WTC11 (cell line): ENCODE results near the gene CCER1. TPM values are rescaled to one million over a fixed set of nuclear protein-coding genes. Genes with fewer than 3 reads are reported as not detected.

Experiments used
- ATAC-seq: fragments of 200-7000 bp; cut with Tn5 transposase; 2 replicates; pipeline ENCODE4 v1.10.0; 2021; ENCODE audit warnings: mild to moderate bottlenecking, moderate library complexity
- CTCF ChIA-PET: fragments of 300-600 bp; sonication (Branson Sonifier 250); formaldehyde crosslinking; loops from one replicate; lab custom pipeline; 2021; ENCODE audit warnings: antibody characterized with exemption; lab: Charles Lee
- POLR2A ChIA-PET: fragments of 350-600 bp; sonication (Branson Sonifier 250); formaldehyde crosslinking; loops from one replicate; lab custom pipeline; 2021; ENCODE audit warnings: antibody characterized with exemption; lab: Charles Lee
- DNase-seq: peaks from one replicate; pipeline ENCODE4 v3.0.0; 2021; ENCODE audit warnings: low spot score
- H3K27ac Mint-ChIP-seq: 2 replicates; pipeline ENCODE4 v1.8.0; 2021; ENCODE audit warnings: mixed read lengths
- H3K27me3 Mint-ChIP-seq: 2 replicates; pipeline ENCODE4 v1.8.0; 2021; ENCODE audit warnings: low read depth, mild to moderate bottlenecking, moderate library complexity, mixed read lengths
- H3K36me3 Mint-ChIP-seq: 2 replicates; pipeline ENCODE4 v1.8.0; 2021; ENCODE audit warnings: mixed read lengths
- H3K4me1 Mint-ChIP-seq: 2 replicates; pipeline ENCODE4 v1.8.0; 2022; ENCODE audit warnings: mixed read lengths
- H3K4me3 Mint-ChIP-seq: 2 replicates; pipeline ENCODE4 v1.8.0; 2021; ENCODE audit warnings: mild to moderate bottlenecking, moderate library complexity, mixed read lengths
- H3K9me3 Mint-ChIP-seq: 2 replicates; pipeline ENCODE4 v1.8.0; 2021; ENCODE audit warnings: mixed read lengths
- ATF1 ChIP-seq: sonication (generic); formaldehyde crosslinking; IDR thresholded peaks from 2 replicates; pipeline ENCODE4 v1.8.1; 2023; ENCODE audit warnings: mild to moderate bottlenecking, moderate library complexity, missing genetic modification reagents
- CREB1 ChIP-seq: sonication (generic); formaldehyde crosslinking; IDR thresholded peaks from 2 replicates; pipeline ENCODE4 v1.8.0; 2023; ENCODE audit warnings: mild to moderate bottlenecking, missing genetic modification reagents
- ERG ChIP-seq: fragments of 250-450 bp; sonication (Bioruptor Pico); IDR thresholded peaks from 2 replicates; pipeline ENCODE4 v1.8.0; 2021; ENCODE audit warnings: mild to moderate bottlenecking
- ESRRA ChIP-seq: sonication (generic); formaldehyde crosslinking; IDR thresholded peaks from 2 replicates; pipeline ENCODE4 v1.8.1; 2022; ENCODE audit warnings: mild to moderate bottlenecking, missing genetic modification reagents, borderline replicate concordance
- IRF1 ChIP-seq: sonication (generic); formaldehyde crosslinking; IDR thresholded peaks from 2 replicates; pipeline ENCODE4 v1.8.0; 2023; ENCODE audit warnings: missing genetic modification reagents
- KAT7 ChIP-seq: sonication (generic); formaldehyde crosslinking; IDR thresholded peaks from 2 replicates; pipeline ENCODE4 v1.8.1; 2023; ENCODE audit warnings: missing genetic modification reagents, mild to moderate bottlenecking, borderline replicate concordance
- MYBL2 ChIP-seq: sonication (generic); formaldehyde crosslinking; IDR thresholded peaks from 2 replicates; pipeline ENCODE4 v1.8.1; 2023; ENCODE audit warnings: mild to moderate bottlenecking, moderate library complexity, missing genetic modification reagents
- PRDM15 ChIP-seq: sonication (generic); formaldehyde crosslinking; IDR thresholded peaks from 2 replicates; pipeline ENCODE4 v1.8.0; 2022; ENCODE audit warnings: missing genetic modification reagents
- RELA ChIP-seq: sonication (generic); formaldehyde crosslinking; IDR thresholded peaks from 2 replicates; pipeline ENCODE4 v1.8.1; 2022; ENCODE audit warnings: missing genetic modification reagents, mild to moderate bottlenecking, borderline replicate concordance
- ZNF121 ChIP-seq: sonication (generic); formaldehyde crosslinking; IDR thresholded peaks from 2 replicates; pipeline ENCODE4 v1.8.0; 2023; ENCODE audit warnings: missing genetic modification reagents
- ZNF138 ChIP-seq: sonication (generic); formaldehyde crosslinking; conservative IDR thresholded peaks from 2 replicates; pipeline ENCODE4 v1.8.1; 2022; ENCODE audit warnings: mild to moderate bottlenecking, moderate library complexity, missing genetic modification reagents
- ZNF532 ChIP-seq: fragments of 250-450 bp; sonication (Bioruptor Pico); IDR thresholded peaks from 2 replicates; pipeline ENCODE4 v1.9.0; 2021; ENCODE audit warnings: mild to moderate bottlenecking, borderline replicate concordance
- total RNA-seq: library from RNA; stranded (reverse); gene quantifications from 3 replicates; pipeline ENCODE4 v1.2.3, GENCODE V29; 2021
- TF ChIP-seq, protein P1 (sequence below): fragments of 250-450 bp; sonication (Bioruptor Pico); conservative IDR thresholded peaks from 2 replicates; pipeline ENCODE4 v1.9.0; 2021; ENCODE audit warnings: mild to moderate bottlenecking
- TF ChIP-seq, protein P2 (sequence below): sonication (generic); formaldehyde crosslinking; IDR thresholded peaks from 2 replicates; pipeline ENCODE4 v1.8.1; 2022; ENCODE audit warnings: mild to moderate bottlenecking, missing genetic modification reagents, moderate library complexity, borderline replicate concordance
- TF ChIP-seq, protein P3 (sequence below): fragments of 250-450 bp; sonication (Bioruptor Pico); IDR thresholded peaks from 2 replicates; pipeline ENCODE4 v1.9.0; 2021; ENCODE audit warnings: mild to moderate bottlenecking
- TF ChIP-seq, protein P4 (sequence below): fragments of 200-600 bp; IDR thresholded peaks from 2 replicates; pipeline ENCODE4 v1.8.0; 2022; ENCODE audit warnings: antibody characterized with exemption

CCER1 gene
- total RNA-seq, 1 experiment from 2014 or later = not detected

DNA sequence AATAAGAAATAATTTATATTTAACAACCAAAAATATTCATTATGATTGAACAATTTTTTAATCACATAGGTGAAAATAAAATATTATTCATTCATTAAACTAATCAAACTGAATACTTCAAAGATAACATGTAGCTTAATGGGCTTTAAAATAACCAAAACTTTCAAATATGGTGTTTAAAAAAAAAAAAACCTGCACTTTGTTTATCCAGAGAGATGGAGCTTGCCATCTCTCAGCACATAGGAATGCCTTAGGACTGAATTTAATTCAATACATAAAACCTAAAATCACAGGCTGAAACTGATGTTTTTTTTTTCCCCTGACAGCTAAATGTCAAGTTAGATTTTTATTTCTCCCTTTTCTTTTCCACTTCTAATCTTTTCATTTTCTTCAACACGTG lies 14.4 kb upstream of the CCER1 start:
- CTCF ChIA-PET = interaction anchor here (1.2 to 2.7 kb wide), 3 partner anchors 10 to 357 kb away, joined by 7 to 11 read pairs (median 10); no protein-coding TSS in a partner anchor
- peaks cover 9% of the 10 kb centered on the region for H3K4me1 Mint-ChIP-seq

GRCh38 chr12:90965204-90965603 lies 10.2 kb upstream of the CCER1 start:
- no peak overlapping the region for H3K27ac Mint-ChIP-seq
- no peaks in the 10 kb centered on the region for H3K36me3 Mint-ChIP-seq
- ATAC-seq = no peak
- H3K27me3 Mint-ChIP-seq = no peaks in the 10 kb centered on the region
- no peak for DNase-seq
- ChIA-PET POLR2A (no interaction called here), CTCF (no interaction called here)
- no peak overlapping the region for H3K4me3 Mint-ChIP-seq
- peaks cover 5% of the 10 kb centered on the region; the same call in 1 of the 2 replicates for H3K4me1 Mint-ChIP-seq
- no peaks in the 10 kb centered on the region for H3K9me3 Mint-ChIP-seq
- TF ChIP-seq, protein P1, sequence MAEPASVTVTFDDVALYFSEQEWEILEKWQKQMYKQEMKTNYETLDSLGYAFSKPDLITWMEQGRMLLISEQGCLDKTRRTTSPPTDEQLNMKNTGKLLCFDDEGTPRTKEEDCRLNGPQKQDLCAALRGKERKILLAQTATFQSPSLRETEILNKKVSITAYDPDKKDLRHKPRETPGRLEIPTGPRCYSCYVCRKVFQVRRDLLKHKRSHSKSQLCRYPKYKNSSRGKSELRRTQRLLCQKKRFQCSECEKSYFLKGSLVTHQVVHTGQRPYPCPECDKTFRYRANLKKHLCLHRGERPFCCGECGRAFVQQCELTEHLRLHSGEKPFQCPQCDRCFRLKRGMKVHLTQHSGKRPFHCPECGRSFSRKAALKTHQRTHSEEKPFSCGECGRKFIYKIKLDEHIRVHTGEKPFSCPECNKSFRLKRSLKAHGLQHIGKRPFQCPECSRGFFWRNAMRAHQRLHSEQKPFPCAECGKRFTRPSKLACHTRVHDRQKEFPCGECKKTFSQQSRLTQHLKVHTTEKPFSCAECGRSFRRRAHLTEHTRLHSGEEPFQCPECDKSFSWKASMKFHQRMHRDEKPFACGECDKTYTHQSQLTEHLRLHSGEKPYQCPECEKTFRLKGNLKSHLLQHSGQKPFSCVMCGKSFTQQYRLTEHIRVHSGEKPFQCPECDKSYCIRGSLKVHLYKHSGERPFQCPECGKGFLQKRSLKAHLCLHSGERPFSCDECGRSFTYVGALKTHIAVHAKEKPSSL = no peak
- TF ChIP-seq ZNF532 (CRISPR knock-in tag) (no peak), ATF1 (CRISPR knock-in tag) (no peak), RELA (CRISPR knock-in tag) (no peak), IRF1 (CRISPR knock-in tag) (no peak), PRDM15 (CRISPR knock-in tag) (no peak)

More for the DNA sequence above, 14.4 kb upstream of the CCER1 start:
- H3K4me3 Mint-ChIP-seq = no peak overlapping the region
- H3K27me3 Mint-ChIP-seq = no peaks in the 10 kb centered on the region
- TF ChIP-seq ZNF138 (CRISPR knock-in tag) (no peak), ERG (no peak), ESRRA (CRISPR knock-in tag) (no peak), MYBL2 (CRISPR knock-in tag) (no peak), KAT7 (CRISPR knock-in tag) (no peak), IRF1 (CRISPR knock-in tag) (no peak), ZNF121 (CRISPR knock-in tag) (no peak), CREB1 (CRISPR knock-in tag) (no peak)
- TF ChIP-seq, protein P2, sequence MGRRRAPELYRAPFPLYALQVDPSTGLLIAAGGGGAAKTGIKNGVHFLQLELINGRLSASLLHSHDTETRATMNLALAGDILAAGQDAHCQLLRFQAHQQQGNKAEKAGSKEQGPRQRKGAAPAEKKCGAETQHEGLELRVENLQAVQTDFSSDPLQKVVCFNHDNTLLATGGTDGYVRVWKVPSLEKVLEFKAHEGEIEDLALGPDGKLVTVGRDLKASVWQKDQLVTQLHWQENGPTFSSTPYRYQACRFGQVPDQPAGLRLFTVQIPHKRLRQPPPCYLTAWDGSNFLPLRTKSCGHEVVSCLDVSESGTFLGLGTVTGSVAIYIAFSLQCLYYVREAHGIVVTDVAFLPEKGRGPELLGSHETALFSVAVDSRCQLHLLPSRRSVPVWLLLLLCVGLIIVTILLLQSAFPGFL (CRISPR knock-in tag) = no peak
- TF ChIP-seq, protein P3, sequence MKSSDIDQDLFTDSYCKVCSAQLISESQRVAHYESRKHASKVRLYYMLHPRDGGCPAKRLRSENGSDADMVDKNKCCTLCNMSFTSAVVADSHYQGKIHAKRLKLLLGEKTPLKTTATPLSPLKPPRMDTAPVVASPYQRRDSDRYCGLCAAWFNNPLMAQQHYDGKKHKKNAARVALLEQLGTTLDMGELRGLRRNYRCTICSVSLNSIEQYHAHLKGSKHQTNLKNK (CRISPR knock-in tag) = no peak
- TF ChIP-seq, protein P4, sequence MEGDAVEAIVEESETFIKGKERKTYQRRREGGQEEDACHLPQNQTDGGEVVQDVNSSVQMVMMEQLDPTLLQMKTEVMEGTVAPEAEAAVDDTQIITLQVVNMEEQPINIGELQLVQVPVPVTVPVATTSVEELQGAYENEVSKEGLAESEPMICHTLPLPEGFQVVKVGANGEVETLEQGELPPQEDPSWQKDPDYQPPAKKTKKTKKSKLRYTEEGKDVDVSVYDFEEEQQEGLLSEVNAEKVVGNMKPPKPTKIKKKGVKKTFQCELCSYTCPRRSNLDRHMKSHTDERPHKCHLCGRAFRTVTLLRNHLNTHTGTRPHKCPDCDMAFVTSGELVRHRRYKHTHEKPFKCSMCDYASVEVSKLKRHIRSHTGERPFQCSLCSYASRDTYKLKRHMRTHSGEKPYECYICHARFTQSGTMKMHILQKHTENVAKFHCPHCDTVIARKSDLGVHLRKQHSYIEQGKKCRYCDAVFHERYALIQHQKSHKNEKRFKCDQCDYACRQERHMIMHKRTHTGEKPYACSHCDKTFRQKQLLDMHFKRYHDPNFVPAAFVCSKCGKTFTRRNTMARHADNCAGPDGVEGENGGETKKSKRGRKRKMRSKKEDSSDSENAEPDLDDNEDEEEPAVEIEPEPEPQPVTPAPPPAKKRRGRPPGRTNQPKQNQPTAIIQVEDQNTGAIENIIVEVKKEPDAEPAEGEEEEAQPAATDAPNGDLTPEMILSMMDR = no peak
- POLR2A ChIA-PET = no interaction called here
- no peak for DNase-seq
- no peaks in the 10 kb centered on the region for H3K36me3 Mint-ChIP-seq
- no peak for ATAC-seq
- no peak overlapping the region for H3K27ac Mint-ChIP-seq
- H3K9me3 Mint-ChIP-seq = no peaks in the 10 kb centered on the region
